GM12872 (cell line): ENCODE data around the gene MAGT1.

Source experiments
- TF ChIP-seq, protein P1 (sequence below): IDR thresholded peaks from 3 replicates; pipeline ENCODE4 v1.5.1; 2011; ENCODE audit warnings: low read depth, mild to moderate bottlenecking, low read length, moderate library complexity; ENCODE audit not compliant: insufficient read depth

The MAGT1 gene

DNA sequence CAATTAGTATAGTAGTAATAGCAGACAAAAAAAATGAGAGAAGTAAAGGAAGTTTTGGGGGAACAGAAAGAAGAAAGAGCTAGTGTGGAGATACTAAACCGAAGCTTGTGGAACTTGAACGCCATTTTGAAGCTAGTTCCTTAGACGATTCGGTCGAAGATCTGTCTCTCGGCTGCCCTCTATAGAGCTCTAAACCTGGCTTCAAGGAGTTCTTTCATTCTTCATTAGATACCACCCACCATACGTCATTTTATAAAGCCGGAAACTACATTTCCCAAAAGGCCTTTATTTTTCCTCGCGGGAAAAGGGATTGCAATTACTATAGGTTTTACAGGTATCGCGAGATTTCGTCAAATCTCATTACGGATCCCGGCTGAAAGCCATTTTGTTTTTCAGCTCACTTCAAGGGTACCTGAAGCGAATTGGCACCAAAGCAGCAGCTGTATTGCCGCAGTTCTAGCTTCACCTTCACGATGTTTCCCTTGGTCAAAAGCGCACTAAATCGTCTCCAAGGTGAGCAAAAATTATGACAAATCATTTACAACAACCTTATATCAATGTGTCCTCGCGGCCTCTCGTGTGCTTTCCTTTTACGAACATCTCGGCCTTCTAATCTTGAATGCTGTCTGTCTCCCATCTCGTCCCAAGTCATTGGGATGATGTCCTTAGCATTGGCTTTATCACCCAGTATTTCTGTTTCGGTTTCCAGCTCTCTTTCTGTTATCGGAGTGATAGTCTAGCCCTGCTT lies 4.0 kb upstream of the MAGT1 start, which contains the start of gene COX7B:
Gene COX7B (plus strand): TSS at position 388 of the 748 bp plus-strand sequence. CDS start 86 bp downstream, at position 474.
- TF ChIP-seq, protein P1, sequence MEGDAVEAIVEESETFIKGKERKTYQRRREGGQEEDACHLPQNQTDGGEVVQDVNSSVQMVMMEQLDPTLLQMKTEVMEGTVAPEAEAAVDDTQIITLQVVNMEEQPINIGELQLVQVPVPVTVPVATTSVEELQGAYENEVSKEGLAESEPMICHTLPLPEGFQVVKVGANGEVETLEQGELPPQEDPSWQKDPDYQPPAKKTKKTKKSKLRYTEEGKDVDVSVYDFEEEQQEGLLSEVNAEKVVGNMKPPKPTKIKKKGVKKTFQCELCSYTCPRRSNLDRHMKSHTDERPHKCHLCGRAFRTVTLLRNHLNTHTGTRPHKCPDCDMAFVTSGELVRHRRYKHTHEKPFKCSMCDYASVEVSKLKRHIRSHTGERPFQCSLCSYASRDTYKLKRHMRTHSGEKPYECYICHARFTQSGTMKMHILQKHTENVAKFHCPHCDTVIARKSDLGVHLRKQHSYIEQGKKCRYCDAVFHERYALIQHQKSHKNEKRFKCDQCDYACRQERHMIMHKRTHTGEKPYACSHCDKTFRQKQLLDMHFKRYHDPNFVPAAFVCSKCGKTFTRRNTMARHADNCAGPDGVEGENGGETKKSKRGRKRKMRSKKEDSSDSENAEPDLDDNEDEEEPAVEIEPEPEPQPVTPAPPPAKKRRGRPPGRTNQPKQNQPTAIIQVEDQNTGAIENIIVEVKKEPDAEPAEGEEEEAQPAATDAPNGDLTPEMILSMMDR = peak; percentile 55

DNA sequence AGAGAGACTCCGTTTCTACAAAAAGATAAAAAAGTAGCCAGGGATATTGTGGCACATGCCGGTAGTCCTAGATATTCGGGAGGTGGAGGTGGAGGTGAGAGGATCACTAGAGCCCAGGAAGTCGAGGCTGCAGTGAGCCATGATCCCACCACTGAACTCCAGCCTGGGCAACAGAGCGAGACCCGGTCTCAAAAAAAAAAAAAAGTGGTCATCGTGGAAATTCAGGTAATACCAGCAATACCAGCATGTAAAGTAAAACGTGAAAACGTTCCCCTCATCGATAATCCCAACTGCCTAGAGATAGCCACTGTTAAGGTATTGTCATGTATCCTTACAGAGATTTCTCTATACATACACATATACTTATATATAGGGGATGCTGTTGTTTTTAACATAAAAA lies 1.5 kb downstream of the MAGT1 start:
- TF ChIP-seq, protein P1 = no peak

DNA sequence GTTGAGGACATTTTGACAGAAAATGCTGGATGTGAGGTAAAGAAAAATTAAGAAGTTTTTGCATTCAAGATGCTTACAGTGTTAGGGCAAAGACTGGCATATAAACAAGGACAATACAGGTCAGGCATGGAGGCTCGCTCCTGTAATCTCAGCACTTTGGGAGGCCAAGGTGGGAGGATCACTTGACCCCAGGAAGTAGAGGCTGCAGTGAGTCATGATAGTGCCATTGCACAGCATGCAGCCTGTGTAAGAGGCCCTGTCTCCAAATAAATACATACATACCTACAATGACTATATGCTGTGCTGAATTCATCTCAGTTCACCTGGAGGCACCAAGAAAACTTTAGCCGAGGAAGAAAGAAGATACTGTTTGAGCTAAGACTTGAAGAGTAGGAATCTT lies 2.3 kb downstream of the MAGT1 start:
- TF ChIP-seq, protein P1 = no peak

DNA sequence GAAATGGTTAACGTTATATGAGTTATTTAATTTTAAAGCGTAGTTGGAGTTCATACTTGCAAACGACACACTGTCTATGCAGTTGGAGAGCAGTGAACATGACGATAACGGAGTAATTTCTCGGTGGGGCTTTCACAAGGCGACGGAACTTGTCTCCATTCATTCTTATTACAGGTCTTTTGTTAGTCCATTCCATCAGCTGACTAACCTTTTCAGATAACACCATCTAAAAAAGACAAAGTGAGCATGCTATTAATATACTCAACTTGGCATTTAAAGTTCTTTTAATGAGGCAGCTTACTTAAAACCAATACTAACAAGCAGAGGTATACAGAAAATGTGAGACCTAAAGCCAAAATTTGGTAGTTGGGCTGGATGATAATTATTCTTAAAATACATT lies 19.9 kb downstream of the MAGT1 start:
- TF ChIP-seq, protein P1 = no peak

DNA sequence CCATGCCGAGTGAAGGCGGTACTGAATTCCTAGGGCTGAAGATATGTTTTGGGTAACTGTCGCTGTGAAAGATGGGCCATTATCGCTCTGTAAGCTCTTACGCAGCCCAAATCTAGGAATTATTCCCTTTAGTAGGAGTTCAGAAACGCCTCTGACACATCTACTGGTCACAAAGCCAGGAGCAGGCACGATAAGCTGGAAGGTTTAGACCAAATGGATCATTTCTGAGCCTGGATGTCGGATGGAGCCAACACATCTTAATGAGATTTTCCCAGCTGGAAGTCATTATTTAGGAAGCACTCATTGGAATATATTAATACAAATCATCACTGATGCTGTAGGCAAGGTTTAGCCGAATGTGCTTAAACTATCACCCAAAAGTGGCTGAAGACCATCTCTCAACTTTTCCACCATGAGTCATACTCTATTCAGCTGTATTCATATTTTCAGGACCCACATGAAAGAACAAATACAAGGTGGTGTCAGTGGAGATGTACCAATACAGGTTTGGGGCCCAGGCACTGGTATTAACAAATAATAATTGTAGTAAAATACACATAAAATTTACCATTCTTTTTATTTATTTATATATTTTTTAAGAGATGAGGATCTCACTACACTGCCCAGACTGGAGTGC lies 75.0 kb downstream of the MAGT1 start:
- TF ChIP-seq, protein P1 = no peak

DNA sequence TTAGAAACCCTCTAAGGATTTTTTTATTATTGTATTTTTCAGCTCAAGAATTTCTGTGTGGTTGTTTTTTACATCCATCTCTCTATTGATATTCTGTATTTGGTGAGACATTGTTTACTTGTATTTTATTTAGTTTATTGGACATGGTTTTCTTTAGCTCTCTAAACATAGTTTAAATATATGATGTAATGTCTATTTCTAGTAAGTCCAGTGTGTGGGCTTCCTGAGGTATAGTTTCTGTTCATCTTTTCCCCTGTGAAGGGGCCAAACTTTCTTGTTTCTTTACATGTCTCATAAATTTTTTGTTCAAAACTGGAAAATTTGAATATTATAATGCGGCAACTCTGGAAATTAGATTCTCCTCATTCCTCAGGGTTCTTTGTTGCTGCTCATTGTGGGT lies 81.0 kb downstream of the MAGT1 start:
- TF ChIP-seq, protein P1 = no peak

DNA sequence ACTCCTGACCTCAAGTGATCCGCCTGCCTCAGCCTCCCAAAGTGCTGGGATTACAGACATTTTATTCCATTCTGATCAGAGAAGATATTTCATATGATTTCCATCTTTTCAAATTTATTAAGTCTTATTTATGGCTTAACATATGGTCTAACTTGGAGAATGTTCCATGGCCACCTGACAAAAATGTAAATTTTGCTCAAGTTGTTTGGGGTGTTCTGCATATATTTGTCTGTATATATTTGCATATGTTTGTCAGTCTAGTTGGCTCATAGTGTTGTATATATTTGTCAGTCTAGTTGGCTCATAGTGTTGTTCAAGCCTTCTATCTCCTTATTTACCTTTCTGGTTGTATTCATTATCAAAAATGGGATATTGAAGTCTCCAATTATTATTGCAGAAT lies 93.0 kb downstream of the MAGT1 start:
- TF ChIP-seq, protein P1 = no peak
